ENCODE data around the gene EDEM3.

Gene EDEM3

DNA sequence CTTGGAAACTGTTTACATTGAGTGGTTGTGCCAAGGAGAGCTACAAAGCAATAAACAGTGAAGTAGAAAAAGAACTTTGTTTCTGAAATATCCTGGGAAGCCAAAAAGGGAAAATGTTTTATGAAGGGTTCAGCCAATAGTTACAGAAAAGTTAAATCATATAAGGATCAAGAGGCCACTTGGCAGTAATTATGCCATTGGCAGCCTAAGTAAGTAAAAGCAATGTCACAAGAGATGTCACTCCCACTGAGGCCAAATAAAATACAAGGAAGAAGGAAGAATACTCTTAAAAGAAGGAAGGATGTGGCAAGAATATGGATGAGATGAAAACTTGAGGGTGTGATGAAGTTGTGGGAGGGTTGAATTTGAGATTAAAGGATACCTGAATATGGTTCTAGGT lies 45.2 kb downstream of the EDEM3 start:
- H3K36me3 ChIP-seq (ENCODE audit: insufficient read depth, low read length): peaks cover 30% of the 10 kb centered on the region

DNA sequence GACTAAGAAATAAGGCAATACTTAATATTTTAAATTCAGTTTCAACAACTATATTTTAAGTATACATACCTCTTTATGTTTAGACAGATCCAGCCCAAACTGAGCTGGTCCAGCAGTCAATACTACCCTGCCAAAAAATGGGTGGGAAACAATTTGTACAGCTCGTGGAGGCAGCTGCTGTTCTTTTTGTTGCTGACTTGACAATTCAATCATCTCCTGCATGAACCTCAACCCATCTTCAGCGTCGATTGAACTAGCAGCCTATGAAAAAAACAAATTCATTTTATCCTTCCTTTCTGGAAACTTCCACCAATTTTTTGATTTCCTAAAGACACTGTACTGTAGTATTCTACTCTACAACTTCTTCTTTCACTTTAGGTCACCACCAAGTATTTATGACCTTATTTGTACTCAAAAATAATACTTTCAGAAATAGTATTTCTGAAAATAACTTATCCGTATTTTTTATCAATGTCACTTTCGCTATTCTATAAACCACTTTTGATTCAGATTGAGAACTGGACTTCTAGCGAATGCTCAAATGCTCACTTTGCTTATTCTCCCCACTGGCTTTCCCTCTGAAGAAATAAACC lies 46.5 kb downstream of the EDEM3 start:
- no peaks in the 10 kb centered on the region for H3K9me3 ChIP-seq (ENCODE audit: low read length)
- peaks cover 28% of the 10 kb centered on the region for H3K36me3 ChIP-seq (ENCODE audit: insufficient read depth, low read length)
- H3K4me3 ChIP-seq (ENCODE audit: low read depth in 1 of 2, low read length in 2 of 2): no peak overlapping the region
- no peaks in the 10 kb centered on the region for H3K27me3 ChIP-seq (ENCODE audit: control insufficient read depth in 1 of 2, insufficient read depth in 2 of 2, low read length in 2 of 2)
- H3K9ac ChIP-seq (ENCODE audit: low read length): no peak overlapping the region
- H3K27ac ChIP-seq (ENCODE audit: low read depth, low read length): no peak overlapping the region
- no peaks in the 10 kb centered on the region for H3K4me1 ChIP-seq (ENCODE audit: insufficient read depth, low read length)

More for the DNA sequence above, 45.2 kb downstream of the EDEM3 start:
- Histone ChIP-seq H3K9ac (ENCODE audit: low read length) (no peak overlapping the region), H3K27ac (ENCODE audit: low read depth, low read length) (no peak overlapping the region), H3K27me3 (ENCODE audit: control insufficient read depth in 1 of 2, insufficient read depth in 2 of 2, low read length in 2 of 2) (no peaks in the 10 kb centered on the region), H3K4me3 (ENCODE audit: low read depth in 1 of 2, low read length in 2 of 2) (no peak overlapping the region), H3K4me1 (ENCODE audit: insufficient read depth, low read length) (no peaks in the 10 kb centered on the region), H3K9me3 (ENCODE audit: low read length) (no peaks in the 10 kb centered on the region)

GRCh38 chr1:184705271-184705670 lies 49.4 kb downstream of the EDEM3 start:
- no peak overlapping the region for H3K9ac ChIP-seq (ENCODE audit: low read length)
- H3K27ac ChIP-seq (ENCODE audit: low read depth, low read length): no peak overlapping the region
- no peaks in the 10 kb centered on the region for H3K27me3 ChIP-seq (ENCODE audit: control insufficient read depth in 1 of 2, insufficient read depth in 2 of 2, low read length in 2 of 2)
- no peak overlapping the region for H3K4me3 ChIP-seq (ENCODE audit: low read depth in 1 of 2, low read length in 2 of 2)
- peaks cover 41% of the 10 kb centered on the region for H3K36me3 ChIP-seq (ENCODE audit: insufficient read depth, low read length)
- no peaks in the 10 kb centered on the region for H3K4me1 ChIP-seq (ENCODE audit: insufficient read depth, low read length)
- no peaks in the 10 kb centered on the region for H3K9me3 ChIP-seq (ENCODE audit: low read length)

GRCh38 chr1:184701816-184702215 lies 52.8 kb downstream of the EDEM3 start:
- peaks cover 30% of the 10 kb centered on the region for H3K36me3 ChIP-seq (ENCODE audit: insufficient read depth, low read length)
- H3K4me3 ChIP-seq (ENCODE audit: low read depth in 1 of 2, low read length in 2 of 2): no peak overlapping the region
- no peak overlapping the region for H3K9ac ChIP-seq (ENCODE audit: low read length)
- no peaks in the 10 kb centered on the region for H3K4me1 ChIP-seq (ENCODE audit: insufficient read depth, low read length)
- no peak overlapping the region for H3K27ac ChIP-seq (ENCODE audit: low read depth, low read length)
- H3K27me3 ChIP-seq (ENCODE audit: control insufficient read depth in 1 of 2, insufficient read depth in 2 of 2, low read length in 2 of 2): no peaks in the 10 kb centered on the region
- no peaks in the 10 kb centered on the region for H3K9me3 ChIP-seq (ENCODE audit: low read length)

- Histone ChIP-seq H3K4me3 (ENCODE audit: low read depth in 1 of 2, low read length in 2 of 2) (no peak overlapping the region), H3K9ac (ENCODE audit: low read length) (no peak overlapping the region), H3K27me3 (ENCODE audit: control insufficient read depth in 1 of 2, insufficient read depth in 2 of 2, low read length in 2 of 2) (no peaks in the 10 kb centered on the region), H3K27ac (ENCODE audit: low read depth, low read length) (no peak overlapping the region), H3K9me3 (ENCODE audit: low read length) (no peaks in the 10 kb centered on the region), H3K36me3 (ENCODE audit: insufficient read depth, low read length) (peaks cover 32% of the 10 kb centered on the region), H3K4me1 (ENCODE audit: insufficient read depth, low read length) (no peaks in the 10 kb centered on the region)
Observed at GRCh38 chr1:184698969-184699368, 55.7 kb downstream of the EDEM3 start.

DNA sequence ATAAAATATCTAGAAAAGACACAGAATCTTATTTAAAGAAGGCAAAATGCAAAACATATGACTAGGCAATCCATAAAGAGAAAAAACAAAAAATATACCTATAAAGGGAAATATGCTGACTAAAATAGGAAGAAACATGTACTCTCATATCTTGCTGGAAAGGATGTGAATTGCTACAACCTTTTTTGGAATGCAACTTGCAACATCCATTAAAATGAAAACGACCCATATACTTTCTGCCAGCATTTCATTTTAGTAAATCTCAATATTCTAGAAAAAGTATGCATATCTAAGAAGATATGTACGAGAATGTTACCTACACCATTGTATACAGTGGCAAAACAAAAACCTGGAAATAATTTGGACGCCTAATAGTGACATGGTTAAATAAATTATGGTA lies 56.6 kb downstream of the EDEM3 start:
- Histone ChIP-seq H3K27me3 (ENCODE audit: control insufficient read depth in 1 of 2, insufficient read depth in 2 of 2, low read length in 2 of 2) (no peaks in the 10 kb centered on the region), H3K9me3 (ENCODE audit: low read length) (no peaks in the 10 kb centered on the region), H3K36me3 (ENCODE audit: insufficient read depth, low read length) (peaks cover 37% of the 10 kb centered on the region), H3K4me3 (ENCODE audit: low read depth in 1 of 2, low read length in 2 of 2) (no peak overlapping the region), H3K4me1 (ENCODE audit: insufficient read depth, low read length) (no peaks in the 10 kb centered on the region), H3K27ac (ENCODE audit: low read depth, low read length) (no peak overlapping the region), H3K9ac (ENCODE audit: low read length) (no peak overlapping the region)

- no peak overlapping the region for H3K9ac ChIP-seq (ENCODE audit: low read length)
- H3K27me3 ChIP-seq (ENCODE audit: control insufficient read depth in 1 of 2, insufficient read depth in 2 of 2, low read length in 2 of 2): no peaks in the 10 kb centered on the region
- H3K27ac ChIP-seq (ENCODE audit: low read depth, low read length): no peak overlapping the region
- H3K36me3 ChIP-seq (ENCODE audit: insufficient read depth, low read length): peaks cover 28% of the 10 kb centered on the region
- H3K4me1 ChIP-seq (ENCODE audit: insufficient read depth, low read length): no peaks in the 10 kb centered on the region
- no peak overlapping the region for H3K4me3 ChIP-seq (ENCODE audit: low read depth in 1 of 2, low read length in 2 of 2)
- no peaks in the 10 kb centered on the region for H3K9me3 ChIP-seq (ENCODE audit: low read length)
Observed at GRCh38 chr1:184696403-184696802, 58.3 kb downstream of the EDEM3 start.

DNA sequence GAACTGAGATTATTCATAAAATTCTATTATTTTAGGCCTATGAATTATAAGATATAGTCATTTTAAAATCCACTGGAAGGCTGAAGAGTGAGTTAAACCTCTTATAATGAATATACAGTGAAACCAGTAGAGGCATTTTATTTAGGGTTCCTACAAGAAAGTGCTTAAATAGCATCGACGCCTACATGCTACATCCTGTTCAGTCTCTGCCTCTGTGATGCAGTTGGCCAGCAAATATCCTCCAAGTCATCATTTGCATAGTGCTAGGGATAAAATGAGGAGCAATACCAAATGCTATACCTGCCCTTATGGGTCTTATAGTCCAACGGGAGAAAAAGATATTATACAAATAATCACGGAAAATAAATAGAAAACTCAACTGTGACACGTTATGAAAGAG lies 59.6 kb downstream of the EDEM3 start:
- Histone ChIP-seq H3K36me3 (ENCODE audit: insufficient read depth, low read length) (peaks cover 26% of the 10 kb centered on the region), H3K9ac (ENCODE audit: low read length) (no peak overlapping the region), H3K27me3 (ENCODE audit: control insufficient read depth in 1 of 2, insufficient read depth in 2 of 2, low read length in 2 of 2) (no peaks in the 10 kb centered on the region)

GRCh38 chr1:184693011-184693410 lies 61.6 kb downstream of the EDEM3 start:
- H3K4me1 ChIP-seq (ENCODE audit: insufficient read depth, low read length): no peaks in the 10 kb centered on the region
- no peak overlapping the region for H3K4me3 ChIP-seq (ENCODE audit: low read depth in 1 of 2, low read length in 2 of 2)
- peaks cover 21% of the 10 kb centered on the region for H3K36me3 ChIP-seq (ENCODE audit: insufficient read depth, low read length)
- H3K9ac ChIP-seq (ENCODE audit: low read length): no peak overlapping the region
- H3K9me3 ChIP-seq (ENCODE audit: low read length): no peaks in the 10 kb centered on the region
- H3K27ac ChIP-seq (ENCODE audit: low read depth, low read length): no peak overlapping the region
- H3K27me3 ChIP-seq (ENCODE audit: control insufficient read depth in 1 of 2, insufficient read depth in 2 of 2, low read length in 2 of 2): no peaks in the 10 kb centered on the region

More for the DNA sequence above, 59.6 kb downstream of the EDEM3 start:
- H3K4me3 ChIP-seq (ENCODE audit: low read depth in 1 of 2, low read length in 2 of 2): no peak overlapping the region
- H3K9me3 ChIP-seq (ENCODE audit: low read length): no peaks in the 10 kb centered on the region
- H3K4me1 ChIP-seq (ENCODE audit: insufficient read depth, low read length): no peaks in the 10 kb centered on the region
- no peak overlapping the region for H3K27ac ChIP-seq (ENCODE audit: low read depth, low read length)

DNA sequence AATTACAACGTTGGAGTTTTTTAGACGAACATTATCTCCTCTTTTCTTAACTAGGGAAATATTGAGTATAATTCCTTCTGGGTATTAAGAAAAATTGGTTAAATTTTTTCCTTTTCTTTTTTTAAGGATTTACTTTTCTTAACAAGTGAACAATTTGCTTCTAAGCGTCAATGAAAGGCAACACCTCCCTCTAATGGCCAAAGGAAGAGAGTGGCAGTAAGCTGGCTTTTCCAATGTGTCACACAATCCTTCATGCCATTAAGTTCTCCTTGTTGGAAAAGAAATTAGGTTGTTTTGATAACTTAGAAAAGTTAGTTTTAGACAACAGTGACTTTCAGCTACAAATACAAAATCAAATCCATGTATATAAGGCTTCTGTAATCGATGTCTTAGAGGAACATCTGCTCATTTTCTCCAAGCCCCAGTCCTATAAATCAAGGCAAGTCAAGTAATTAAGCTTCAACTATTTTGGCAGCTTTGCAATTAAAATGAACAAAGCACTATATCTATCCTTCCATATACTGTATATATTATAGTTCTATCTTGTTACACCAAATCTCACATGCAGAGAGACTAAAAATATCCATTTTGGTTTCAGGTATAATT lies 62.8 kb downstream of the EDEM3 start:
- H3K4me3 ChIP-seq (ENCODE audit: low read depth in 1 of 2, low read length in 2 of 2): no peak overlapping the region
- no peak overlapping the region for H3K9ac ChIP-seq (ENCODE audit: low read length)
- H3K36me3 ChIP-seq (ENCODE audit: insufficient read depth, low read length): peaks cover 21% of the 10 kb centered on the region
- H3K4me1 ChIP-seq (ENCODE audit: insufficient read depth, low read length): no peaks in the 10 kb centered on the region
- no peaks in the 10 kb centered on the region for H3K27me3 ChIP-seq (ENCODE audit: control insufficient read depth in 1 of 2, insufficient read depth in 2 of 2, low read length in 2 of 2)
- H3K27ac ChIP-seq (ENCODE audit: low read depth, low read length): no peak overlapping the region
- no peaks in the 10 kb centered on the region for H3K9me3 ChIP-seq (ENCODE audit: low read length)

GRCh38 chr1:184686540-184686939 lies 68.1 kb downstream of the EDEM3 start:
- H3K9me3 ChIP-seq (ENCODE audit: low read length): no peaks in the 10 kb centered on the region
- H3K4me1 ChIP-seq (ENCODE audit: insufficient read depth, low read length): no peaks in the 10 kb centered on the region
- no peaks in the 10 kb centered on the region for H3K36me3 ChIP-seq (ENCODE audit: insufficient read depth, low read length)
- H3K27ac ChIP-seq (ENCODE audit: low read depth, low read length): no peak overlapping the region
- no peak overlapping the region for H3K9ac ChIP-seq (ENCODE audit: low read length)
- H3K27me3 ChIP-seq (ENCODE audit: control insufficient read depth in 1 of 2, insufficient read depth in 2 of 2, low read length in 2 of 2): no peaks in the 10 kb centered on the region
- H3K4me3 ChIP-seq (ENCODE audit: low read depth in 1 of 2, low read length in 2 of 2): no peak overlapping the region

DNA sequence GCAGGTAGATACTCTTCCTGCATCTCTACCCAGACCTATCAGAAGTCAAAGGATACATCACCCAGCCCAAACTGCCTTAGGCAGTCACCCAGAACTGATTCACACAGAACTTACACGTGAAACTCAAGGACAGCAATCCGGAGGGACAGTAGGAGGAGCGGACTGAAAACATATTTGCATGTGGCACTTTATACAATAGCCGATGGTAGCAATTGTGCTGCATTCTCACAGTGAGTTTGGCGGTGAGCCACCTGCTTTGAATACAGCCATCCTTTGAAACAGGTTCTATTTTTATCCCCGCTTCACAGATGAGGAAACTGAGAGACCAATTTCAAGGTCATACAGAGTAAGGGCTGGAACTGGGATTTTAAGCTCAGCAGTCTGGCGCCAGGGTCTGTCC lies 69.5 kb downstream of the EDEM3 start:
- H3K9me3 ChIP-seq (ENCODE audit: low read length): no peaks in the 10 kb centered on the region
- H3K27me3 ChIP-seq (ENCODE audit: control insufficient read depth in 1 of 2, insufficient read depth in 2 of 2, low read length in 2 of 2): no peaks in the 10 kb centered on the region
- H3K9ac ChIP-seq (ENCODE audit: low read length): no peak overlapping the region
- H3K4me1 ChIP-seq (ENCODE audit: insufficient read depth, low read length): no peaks in the 10 kb centered on the region
- no peak overlapping the region for H3K27ac ChIP-seq (ENCODE audit: low read depth, low read length)
- no peaks in the 10 kb centered on the region for H3K36me3 ChIP-seq (ENCODE audit: insufficient read depth, low read length)
- H3K4me3 ChIP-seq (ENCODE audit: low read depth in 1 of 2, low read length in 2 of 2): no peak overlapping the region
